ENCODE data around the gene OSBPL6. TPM values are rescaled to one million over a fixed set of nuclear protein-coding genes. Genes with fewer than 3 reads are reported as not detected.

Gene OSBPL6
- total RNA-seq, 1 donor from 2014 or later, result 6.4 TPM

DNA sequence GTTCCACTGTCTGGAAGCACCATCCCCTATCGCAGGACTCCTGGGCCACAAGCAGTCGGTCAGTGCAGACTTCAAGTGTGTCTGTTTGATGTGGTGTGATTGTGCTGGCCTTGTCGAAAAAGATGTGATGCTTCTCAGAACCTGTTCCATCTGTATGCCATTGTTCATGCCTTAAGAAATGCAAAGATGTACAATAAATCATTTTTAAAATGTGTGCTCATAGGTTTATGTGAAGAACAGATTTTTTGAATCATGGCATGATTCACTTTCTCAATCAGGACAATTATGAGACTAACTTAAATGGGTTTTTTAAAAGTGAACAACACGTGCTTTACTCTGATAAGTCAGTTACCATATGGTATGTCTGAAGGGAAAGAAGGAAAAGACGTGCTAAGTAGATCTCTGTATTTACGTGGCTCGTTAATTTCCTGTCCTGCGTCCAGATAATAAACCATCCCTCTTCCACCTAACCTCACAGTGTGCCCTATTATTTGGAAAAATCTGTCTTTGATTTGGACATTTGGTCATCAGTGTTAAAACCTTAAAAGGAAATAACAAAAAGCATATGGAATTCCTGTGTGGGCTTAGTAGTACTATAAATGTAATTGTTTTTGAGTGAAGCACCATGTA is 201.7 kb downstream of the OSBPL6 start:
- Histone ChIP-seq H3K36me3 (no peaks in the 10 kb centered on the region), H3K27ac (replicated peaks) (no peak overlapping the region), H3K27me3 (ENCODE audit: low read depth) (no peaks in the 10 kb centered on the region), H3K4me3 (no peak overlapping the region), H3K9me3 (replicated peaks) (no peaks in the 10 kb centered on the region), H3K4me1 (peaks cover 6% of the 10 kb centered on the region)
- DNase-seq, result no peak
- intact Hi-C loops (cut with micrococcal nuclease), result no loop called here
- TF ChIP-seq, protein P1, sequence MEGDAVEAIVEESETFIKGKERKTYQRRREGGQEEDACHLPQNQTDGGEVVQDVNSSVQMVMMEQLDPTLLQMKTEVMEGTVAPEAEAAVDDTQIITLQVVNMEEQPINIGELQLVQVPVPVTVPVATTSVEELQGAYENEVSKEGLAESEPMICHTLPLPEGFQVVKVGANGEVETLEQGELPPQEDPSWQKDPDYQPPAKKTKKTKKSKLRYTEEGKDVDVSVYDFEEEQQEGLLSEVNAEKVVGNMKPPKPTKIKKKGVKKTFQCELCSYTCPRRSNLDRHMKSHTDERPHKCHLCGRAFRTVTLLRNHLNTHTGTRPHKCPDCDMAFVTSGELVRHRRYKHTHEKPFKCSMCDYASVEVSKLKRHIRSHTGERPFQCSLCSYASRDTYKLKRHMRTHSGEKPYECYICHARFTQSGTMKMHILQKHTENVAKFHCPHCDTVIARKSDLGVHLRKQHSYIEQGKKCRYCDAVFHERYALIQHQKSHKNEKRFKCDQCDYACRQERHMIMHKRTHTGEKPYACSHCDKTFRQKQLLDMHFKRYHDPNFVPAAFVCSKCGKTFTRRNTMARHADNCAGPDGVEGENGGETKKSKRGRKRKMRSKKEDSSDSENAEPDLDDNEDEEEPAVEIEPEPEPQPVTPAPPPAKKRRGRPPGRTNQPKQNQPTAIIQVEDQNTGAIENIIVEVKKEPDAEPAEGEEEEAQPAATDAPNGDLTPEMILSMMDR (IDR thresholded peaks at IDR 0.05; ENCODE audit: borderline replicate concordance), result no peak

DNA sequence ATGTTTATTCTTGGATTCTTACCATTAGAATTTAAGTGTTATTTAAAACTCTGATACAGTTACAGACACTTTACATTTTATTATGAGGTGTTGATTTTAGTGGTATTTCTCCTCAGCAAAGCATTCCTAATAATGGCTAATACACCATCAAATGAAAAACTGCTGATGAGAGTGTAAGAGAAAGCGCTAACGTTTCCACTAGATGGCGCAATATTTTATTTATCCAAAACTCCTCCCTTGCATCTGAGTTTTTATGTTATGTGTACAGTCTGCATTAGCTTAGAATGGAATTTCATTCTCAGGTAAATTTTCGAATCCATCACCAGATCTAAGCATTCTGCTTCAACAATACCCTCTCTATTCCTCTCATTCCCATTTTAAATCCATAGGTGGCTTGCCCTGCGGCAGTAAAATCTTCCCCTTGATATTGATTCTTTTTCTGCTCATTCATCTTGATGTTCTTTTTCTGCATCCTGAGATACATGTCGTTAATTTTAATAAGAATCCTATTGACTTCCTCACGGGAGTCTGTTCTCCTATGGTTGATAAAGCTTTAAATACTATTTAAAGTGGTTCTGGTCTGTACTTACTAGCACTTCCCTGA is 202.8 kb downstream of the OSBPL6 start:
- Histone ChIP-seq H3K9me3 (replicated peaks) (no peaks in the 10 kb centered on the region), H3K36me3 (no peaks in the 10 kb centered on the region), H3K4me1 (peaks cover 6% of the 10 kb centered on the region), H3K4me3 (no peak overlapping the region), H3K27ac (replicated peaks) (no peak overlapping the region), H3K27me3 (ENCODE audit: low read depth) (no peaks in the 10 kb centered on the region)
- no peak for DNase-seq
- TF ChIP-seq, protein P1 (IDR thresholded peaks at IDR 0.05; ENCODE audit: borderline replicate concordance), result peak; percentile 79
- intact Hi-C loops (cut with micrococcal nuclease), result no loop called here

DNA sequence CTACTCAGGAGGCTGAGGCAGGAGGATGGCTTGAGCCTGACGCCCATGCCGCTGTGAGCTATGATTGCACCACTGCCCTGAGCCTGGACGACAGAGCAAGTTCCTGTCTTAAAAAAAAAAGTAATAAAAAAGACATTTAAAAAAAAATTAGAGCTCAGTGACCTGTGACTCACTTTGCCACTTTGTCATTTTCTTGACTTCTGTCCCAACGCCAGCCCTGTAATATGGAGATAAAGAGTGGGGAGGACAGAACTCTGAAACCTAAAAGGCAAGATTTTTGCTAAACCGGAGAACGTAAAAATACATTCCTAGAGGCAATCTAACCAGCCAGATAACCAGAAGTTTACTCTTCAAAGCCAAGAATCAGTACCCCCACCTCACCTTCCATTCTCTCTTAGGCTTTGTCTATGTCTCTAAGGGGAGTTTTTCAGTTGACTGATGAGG is 207.7 kb downstream of the OSBPL6 start:
- no peaks in the 10 kb centered on the region for H3K9me3 ChIP-seq (replicated peaks)
- H3K27ac ChIP-seq (replicated peaks), result no peak overlapping the region
- H3K4me3 ChIP-seq, result no peak overlapping the region
- H3K27me3 ChIP-seq (ENCODE audit: low read depth), result no peaks in the 10 kb centered on the region
- DNase-seq, result no peak
- TF ChIP-seq, protein P1 (IDR thresholded peaks at IDR 0.05; ENCODE audit: borderline replicate concordance), result no peak
- intact Hi-C loops (cut with micrococcal nuclease), result no loop called here
- no peaks in the 10 kb centered on the region for H3K4me1 ChIP-seq
- no peaks in the 10 kb centered on the region for H3K36me3 ChIP-seq

DNA sequence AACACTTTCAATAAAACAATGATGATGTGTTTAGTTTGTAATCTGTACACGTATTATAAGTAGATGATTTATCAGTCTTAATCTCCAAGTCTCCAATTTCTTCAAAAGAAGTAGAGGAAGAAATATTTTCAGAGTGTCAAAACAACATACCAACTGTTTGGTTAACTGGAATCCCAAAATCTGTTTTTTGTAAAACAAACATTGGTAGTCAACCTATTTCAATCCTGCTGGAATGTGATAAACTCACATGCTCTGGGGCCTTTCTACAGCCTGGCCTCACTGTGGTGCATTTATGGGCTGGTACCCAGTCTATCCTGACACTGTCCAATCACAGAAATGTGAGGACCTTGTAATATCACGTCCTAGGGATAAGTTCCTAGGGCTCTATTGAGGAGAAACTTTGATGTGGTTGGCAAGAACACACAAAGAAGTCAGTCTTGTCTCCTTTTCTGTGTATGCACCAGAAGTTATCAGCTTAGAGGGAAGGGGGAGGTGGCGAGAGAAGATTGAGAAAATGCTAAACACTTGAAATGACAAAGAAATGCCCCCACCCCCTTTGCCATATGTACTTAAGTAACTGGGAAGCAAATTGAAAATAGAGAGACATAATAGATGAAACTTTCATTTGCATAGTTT is 209.5 kb downstream of the OSBPL6 start:
- no peaks in the 10 kb centered on the region for H3K9me3 ChIP-seq (replicated peaks)
- intact Hi-C loops (cut with micrococcal nuclease), result no loop called here
- no peaks in the 10 kb centered on the region for H3K27me3 ChIP-seq (ENCODE audit: low read depth)
- no peak overlapping the region for H3K4me3 ChIP-seq
- no peak for DNase-seq
- H3K4me1 ChIP-seq, result no peaks in the 10 kb centered on the region
- TF ChIP-seq, protein P1 (IDR thresholded peaks at IDR 0.05; ENCODE audit: borderline replicate concordance), result no peak
- H3K36me3 ChIP-seq, result no peaks in the 10 kb centered on the region
- H3K27ac ChIP-seq (replicated peaks), result no peak overlapping the region

DNA sequence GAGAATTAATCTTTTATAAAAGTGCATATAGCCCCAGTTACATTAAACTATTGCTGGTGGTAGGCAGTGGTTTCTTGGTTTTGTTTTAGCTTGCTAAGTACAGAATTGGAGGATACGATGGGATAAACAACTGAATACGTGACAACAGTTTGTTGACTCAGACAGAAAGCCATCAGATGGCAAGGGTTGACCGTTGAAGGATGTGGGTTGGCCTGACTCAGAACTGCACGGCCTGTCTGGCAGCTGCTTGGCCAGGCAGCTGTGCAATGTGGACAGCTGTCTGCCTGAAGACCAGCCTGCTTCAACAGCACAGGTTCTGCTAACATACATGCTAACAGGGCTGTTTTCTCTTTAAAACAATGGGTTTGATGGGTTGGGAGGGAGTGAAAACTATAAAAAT is 210.1 kb downstream of the OSBPL6 start:
- Histone ChIP-seq H3K36me3 (no peaks in the 10 kb centered on the region), H3K4me3 (no peak overlapping the region), H3K4me1 (no peaks in the 10 kb centered on the region), H3K27me3 (ENCODE audit: low read depth) (no peaks in the 10 kb centered on the region), H3K27ac (replicated peaks) (no peak overlapping the region), H3K9me3 (replicated peaks) (no peaks in the 10 kb centered on the region)
- intact Hi-C loops (cut with micrococcal nuclease), result no loop called here
- TF ChIP-seq, protein P1 (IDR thresholded peaks at IDR 0.05; ENCODE audit: borderline replicate concordance), result no peak
- no peak for DNase-seq
